Stimulated activated CD8-positive, alpha-beta memory T cell treated with anti-CD3 and anti-CD28 coated beads, Interleukin-7, amount 100 ng/mL, for 1 hour (primary cell): ENCODE data around the gene SF3B3.
"Not testable (repeated sequence)": the region's sequence is repeated elsewhere in the genome, so short reads cannot be mapped to it uniquely, and the experiment has no call there.

Source experiments
- DNase-seq, 2 donors: peaks; one replicate each; pipeline ENCODE4 v3.0.0-alpha.2; 2020; ENCODE audit warnings: low read depth in 2 of 2

Gene SF3B3

GRCh38 chr16:70565053-70565452, 41.4 kb downstream of the SF3B3 start:
- DNase-seq = no peak

DNA sequence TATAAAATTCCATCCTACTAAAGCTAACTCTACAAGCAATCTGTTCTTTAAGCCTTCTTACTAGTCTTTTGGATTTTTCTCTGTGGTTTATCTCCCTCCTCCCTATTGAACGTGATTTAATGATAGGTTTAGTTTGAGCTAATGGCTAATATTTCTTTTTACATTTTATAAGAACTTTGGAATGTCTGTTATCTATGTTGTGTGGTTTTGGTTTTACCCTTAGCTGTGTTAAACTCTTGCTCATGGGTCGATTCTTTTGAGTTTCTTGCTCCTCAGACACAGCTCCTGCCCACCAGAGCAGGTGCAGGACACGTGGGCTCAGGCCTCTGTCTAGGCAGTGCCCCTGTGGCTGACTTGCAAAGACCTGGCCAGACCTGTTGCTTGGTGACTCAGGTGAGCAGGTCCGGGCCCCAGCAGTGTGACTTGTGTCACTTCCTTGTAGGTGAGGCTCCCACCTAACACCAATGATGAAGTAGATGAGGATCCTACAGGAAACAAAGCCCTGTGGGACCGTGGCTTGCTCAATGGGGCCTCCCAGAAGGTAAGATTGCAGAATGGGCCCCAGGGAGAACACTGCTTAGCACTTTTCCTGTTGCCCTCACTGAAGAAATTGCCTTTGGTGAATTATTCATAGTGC, 45.1 kb downstream of the SF3B3 start:
- DNase-seq = no peak

- DNase-seq = no peak
Measured at GRCh38 chr16:70569752-70570151, 46.1 kb downstream of the SF3B3 start.

DNA sequence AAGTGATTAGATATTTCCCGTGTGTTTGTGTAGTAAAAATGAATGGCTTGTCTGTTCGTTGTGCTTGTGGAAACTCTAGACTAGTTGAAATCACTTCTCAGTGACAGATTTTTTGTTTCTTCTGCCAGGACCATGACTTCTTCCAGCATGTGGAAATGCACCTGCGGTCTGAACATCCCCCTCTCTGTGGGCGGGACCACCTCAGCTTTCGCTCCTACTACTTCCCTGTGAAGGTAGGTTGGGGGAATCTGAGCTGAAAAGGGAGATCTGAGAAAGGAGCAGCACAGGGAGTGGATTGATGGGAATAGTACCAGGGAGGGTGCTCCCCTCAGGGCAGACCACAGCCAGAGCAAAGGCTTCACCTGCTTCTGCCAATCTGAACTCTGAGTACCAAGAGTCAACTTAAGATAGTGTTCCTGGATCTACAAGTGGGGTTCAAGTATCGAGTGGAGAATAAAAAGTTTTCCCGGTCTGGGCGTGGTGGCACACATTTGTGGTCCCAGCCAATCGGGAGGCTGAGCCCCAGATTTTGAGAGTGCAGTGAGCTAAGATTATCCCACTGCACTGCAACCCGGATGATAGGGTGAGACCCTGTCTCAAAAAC, 47.5 kb downstream of the SF3B3 start:
- DNase-seq = no peak

DNA sequence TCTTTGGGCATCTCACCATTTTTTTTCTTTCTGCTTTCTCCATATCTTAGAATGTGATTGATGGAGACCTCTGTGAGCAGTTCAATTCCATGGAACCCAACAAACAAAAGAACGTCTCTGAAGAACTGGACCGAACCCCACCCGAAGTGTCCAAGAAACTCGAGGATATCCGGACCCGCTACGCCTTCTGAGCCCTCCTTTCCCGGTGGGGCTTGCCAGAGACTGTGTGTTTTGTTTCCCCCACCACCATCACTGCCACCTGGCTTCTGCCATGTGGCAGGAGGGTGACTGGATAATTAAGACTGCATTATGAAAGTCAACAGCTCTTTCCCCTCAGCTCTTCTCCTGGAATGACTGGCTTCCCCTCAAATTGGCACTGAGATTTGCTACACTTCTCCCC, 48.0 kb downstream of the SF3B3 start:
- DNase-seq = no peak

DNA sequence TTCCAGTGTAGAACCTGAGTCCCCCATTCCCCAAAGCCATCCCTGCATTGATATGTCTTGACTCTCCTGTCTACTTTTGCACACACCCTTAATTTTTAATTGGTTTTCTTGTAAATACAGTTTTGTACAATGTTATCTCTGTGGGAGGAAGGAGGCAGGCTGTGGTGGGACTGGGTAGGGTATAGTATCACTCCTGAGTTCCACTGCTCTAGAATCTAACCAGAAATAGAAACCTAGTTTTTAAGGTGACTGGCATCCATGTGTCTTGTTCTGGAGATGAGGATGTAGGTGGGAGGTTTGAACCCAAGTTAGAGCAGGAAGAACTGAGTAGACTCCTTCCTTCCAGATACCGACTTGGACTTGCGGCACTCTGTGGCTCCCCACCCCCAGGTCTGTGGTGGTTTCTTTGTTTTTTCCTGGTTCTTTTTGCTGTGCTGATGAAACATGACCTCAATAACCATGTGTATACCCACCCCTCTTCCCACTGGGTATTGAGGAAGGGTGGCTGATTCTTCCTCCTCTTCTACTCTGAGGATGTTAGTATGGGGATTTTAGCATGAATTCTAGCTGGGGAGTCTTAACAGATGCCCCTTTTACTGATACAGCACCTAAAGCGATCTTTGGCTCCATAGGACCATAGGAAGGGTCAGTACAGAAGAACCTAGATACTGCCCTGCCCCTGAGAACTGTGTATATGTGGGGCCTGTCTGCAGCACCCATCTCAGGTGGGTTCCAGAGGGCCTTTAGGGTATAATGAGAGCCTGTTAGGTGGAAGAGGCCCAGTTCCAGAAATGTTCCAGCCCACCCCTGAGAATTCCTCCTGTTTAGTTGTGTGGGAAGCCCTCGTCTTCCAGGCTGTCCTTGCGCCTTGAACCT, 48.7 kb downstream of the SF3B3 start:
- no peak for DNase-seq

DNA sequence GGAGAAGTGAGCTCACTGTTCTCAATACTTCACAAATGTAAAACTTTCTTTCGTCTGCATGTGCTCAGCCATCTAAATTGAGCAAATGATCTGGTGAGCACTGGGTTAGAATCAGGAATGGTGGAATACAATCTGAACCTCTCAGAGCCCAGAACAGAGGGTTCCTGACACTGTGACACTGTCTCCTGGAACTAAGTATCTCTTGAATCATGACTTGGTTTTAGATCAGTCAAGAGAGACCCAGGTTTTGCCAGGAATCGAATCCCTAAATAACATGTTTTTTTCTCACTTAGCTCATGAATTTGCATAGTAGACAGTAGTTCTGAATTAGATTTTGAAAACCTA, 49.3 kb downstream of the SF3B3 start:
- DNase-seq = no peak

- DNase-seq = no peak
Measured at GRCh38 chr16:70573451-70574121, 50.0 kb downstream of the SF3B3 start.

DNA sequence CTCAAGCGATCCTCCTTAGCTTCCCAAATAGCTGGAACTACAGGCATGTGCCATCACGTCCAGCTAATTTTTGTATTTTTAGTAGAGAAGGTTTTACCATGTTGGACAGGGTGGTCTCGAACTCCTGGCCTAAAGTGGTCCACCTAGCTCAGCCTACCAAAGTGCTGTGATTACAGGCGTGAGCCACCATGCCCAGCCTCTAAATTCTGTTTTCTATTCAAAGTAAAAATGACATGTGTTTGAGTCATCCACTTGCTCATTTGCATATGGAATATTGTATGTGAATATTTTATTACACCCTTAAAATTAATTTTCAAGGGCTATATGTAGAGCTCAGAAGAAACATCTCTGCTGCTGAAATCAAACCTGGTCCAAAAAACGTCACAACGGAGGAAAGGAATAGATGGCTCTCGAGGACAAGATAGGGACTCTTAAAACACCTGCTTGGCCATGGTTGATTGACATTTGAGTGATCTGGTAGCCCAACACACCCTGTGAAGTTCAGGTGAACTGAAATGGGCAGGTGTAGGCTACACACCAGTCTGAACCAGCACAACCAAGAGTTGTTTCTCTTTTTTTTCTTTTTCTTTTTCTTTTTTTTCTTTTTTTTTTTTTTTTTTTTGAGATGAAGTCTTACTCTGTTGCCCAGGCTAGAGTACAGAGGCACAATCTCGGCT, 51.1 kb downstream of the SF3B3 start:
- DNase-seq = no peak

DNA sequence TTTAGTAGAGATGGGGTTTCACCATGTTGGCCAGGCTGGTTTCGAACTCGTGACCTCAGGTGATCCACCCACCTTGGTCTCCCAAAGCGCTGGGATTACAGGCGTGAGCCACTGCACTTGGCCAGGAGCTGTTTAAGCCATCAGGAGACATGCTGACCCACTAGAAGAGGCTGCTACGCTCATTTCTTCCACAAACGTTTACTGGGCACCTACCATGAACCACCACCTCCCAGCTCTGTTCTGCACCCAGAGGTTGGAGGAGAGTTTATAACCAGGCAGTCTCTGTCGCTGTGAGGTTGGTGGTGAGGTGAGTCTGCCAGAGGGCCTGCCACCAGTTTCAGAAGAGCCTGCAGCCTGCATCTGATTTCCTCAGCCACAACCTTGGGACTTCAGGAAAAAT, 51.8 kb downstream of the SF3B3 start:
- no peak for DNase-seq

GRCh38 chr16:70576431-70577255, 53.0 kb downstream of the SF3B3 start:
- no peak for DNase-seq

DNA sequence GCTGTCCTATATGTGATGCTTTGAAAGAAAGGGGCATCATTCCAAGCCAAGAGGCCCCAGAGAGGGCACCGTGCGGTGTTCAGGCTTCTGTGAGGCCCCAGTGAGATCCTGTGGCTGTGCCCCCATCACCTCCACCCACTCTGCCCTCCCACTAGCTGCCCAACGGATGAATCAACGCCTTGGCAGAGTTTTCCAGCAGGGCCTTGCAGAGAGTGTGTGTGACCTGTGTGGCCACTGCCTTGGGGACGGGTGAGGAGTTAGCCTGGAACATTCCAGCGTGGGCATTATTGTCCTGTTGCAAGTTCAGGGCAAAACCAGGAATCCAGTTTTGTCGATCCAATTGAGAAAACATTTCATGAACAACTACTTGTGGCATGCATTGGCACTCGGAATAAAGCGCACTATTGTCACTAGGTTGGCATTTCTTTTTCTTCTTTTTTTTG, 53.7 kb downstream of the SF3B3 start:
- DNase-seq = no peak

- no peak for DNase-seq
Measured at GRCh38 chr16:70578035-70578434, 54.4 kb downstream of the SF3B3 start.

DNA sequence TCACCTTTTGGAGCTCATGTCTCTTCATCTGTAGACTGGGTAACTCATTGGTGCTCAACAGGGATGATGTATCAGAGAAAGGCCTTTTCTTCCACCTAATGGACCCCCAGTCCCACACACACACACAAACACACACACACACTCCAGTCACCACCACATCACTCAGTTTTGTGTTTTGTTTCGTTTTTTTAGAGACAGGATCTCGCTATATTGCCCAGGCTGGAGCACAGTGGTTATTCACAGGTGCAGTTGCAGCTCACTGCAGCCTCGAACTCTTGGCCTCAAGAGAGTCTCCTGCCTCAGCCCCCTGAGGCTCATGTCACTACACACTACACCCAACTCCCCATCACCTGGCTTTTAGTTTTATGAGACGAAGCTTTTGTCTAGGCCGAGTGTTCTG, 55.6 kb downstream of the SF3B3 start:
- no peak for DNase-seq

- DNase-seq = no peak
Measured at GRCh38 chr16:70579648-70580630, 56.3 kb downstream of the SF3B3 start.

DNA sequence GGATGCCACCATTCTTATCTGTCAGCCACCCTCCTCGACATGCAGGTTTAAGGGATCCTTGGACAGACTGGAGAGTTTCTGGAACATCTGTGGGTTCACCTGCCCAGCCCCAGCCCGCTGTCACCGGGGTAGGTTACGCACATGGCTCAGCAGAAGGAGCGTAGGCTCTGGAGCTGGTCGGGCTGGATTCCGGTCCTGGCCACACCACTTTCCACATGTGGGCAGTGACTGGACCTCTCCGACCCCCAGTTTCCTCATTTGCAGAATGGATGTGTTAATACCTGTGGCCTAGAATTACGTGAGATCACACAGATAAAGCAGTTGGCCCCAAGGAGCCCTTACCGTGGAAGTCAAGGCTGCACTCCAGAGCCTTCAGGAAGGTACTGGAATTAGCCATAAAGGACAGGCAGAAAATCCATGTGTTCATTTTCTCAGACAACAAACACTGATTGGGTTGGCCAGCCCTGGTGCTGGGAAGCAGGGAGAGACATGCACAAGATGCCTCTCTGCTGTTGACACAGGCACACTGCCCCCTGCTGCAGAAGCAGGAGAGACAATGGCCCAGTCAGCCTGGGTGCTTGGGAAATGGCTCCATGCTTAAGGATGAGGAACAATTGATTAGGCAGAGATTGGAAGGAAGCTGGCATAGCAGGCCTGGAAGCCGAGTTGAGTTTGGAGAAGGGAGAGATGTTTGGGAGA, 58.8 kb downstream of the SF3B3 start:
- no peak for DNase-seq

DNA sequence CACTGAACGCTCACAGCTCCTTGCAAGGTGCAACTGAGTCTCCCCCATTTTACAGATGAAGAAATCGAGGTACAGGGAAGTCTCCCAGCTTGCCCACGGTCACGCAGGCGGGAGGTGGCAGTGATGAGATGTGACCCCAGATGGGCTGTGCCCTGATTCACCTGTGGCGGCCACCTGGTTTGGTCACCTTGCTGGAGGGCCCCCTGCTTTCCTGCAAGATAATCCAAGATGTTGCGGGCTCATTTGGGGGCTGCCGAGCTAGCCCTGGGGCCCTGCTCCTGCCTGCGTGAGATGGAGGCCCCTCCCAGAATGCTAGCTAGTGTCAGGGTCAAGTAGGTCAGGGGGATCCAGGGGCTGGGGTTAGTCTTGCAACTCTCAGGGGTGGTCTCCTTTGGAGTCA, 63.1 kb downstream of the SF3B3 start:
- no peak for DNase-seq

- no peak for DNase-seq
Measured at GRCh38 chr16:70588565-70588964, 64.9 kb downstream of the SF3B3 start.

GRCh38 chr16:70589416-70589815, 65.8 kb downstream of the SF3B3 start:
- DNase-seq = not testable (repeated sequence)
